NCI-H748 treated with DMSO at 0.1 percent for 48 hours (cell line): ENCODE data around the gene SMG6.
"Not testable (repeated sequence)": the region's sequence is repeated elsewhere in the genome, so short reads cannot be mapped to it uniquely, and the experiment has no call there.

Source experiments
- DNase-seq: peaks from one replicate; lab custom pipeline; 2025; lab: John Stamatoyannopoulos, UW

The SMG6 gene

DNA sequence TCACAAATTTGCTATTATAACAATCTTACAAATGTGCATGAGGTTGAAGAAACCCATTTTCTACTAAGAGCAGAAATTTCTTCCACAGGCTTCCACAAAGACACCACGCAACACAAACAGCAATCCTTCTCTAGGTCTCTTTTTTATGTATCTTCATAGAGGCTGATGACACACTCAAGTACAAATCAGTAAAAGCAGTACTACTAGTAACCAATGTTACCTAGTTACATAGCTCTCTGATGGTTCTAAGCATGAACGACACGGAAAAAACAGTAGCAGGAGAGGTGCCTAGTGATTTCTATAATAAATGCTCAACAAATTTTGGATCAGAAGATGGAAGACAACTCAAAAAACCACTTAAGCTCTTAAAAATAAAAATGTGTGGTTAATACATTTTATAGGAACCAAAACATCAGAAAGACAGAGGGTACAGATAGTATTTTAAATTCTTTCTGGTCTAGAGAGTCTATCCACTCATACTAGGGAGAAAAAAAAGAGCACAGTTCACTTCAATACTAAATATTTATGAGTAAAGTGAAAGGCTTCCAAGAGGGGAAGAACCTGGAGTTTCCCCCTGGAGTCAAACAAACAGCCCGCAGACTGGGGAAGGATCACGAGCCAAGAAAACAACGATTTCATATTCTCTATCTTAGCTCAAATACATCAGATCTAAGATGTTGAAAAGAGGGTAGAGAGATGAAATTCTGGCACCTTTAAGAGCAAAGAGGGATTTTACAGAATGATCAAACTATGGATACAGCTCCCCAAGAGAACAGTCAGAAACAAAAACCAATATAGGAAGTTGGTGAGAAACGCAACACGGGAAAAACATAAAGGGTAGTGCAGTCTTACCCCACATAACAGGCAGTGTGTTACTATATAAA is 40.2 kb downstream of the SMG6 start:
- DNase-seq = no peak

DNA sequence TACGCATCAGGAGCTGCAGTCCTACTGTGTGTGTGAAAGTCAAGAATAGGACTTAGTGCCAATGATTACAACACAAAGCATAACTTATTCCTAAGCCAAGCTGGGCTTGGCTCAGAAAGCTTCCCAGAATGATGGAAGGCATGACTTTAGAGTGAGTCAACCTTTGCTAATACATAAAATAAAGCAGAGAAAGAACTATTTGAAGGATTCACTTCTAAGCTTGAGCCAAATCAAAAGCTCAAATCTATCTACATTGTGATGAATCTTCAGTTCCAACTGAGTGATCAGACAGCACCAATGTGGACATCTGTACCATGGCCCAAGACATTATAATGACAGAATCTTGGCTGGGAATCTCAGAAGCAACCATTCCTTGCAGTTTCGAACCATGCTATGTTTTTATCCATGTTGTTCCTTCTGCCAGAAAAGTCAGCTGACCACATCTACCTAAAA is 41.4 kb downstream of the SMG6 start:
- DNase-seq = no peak

DNA sequence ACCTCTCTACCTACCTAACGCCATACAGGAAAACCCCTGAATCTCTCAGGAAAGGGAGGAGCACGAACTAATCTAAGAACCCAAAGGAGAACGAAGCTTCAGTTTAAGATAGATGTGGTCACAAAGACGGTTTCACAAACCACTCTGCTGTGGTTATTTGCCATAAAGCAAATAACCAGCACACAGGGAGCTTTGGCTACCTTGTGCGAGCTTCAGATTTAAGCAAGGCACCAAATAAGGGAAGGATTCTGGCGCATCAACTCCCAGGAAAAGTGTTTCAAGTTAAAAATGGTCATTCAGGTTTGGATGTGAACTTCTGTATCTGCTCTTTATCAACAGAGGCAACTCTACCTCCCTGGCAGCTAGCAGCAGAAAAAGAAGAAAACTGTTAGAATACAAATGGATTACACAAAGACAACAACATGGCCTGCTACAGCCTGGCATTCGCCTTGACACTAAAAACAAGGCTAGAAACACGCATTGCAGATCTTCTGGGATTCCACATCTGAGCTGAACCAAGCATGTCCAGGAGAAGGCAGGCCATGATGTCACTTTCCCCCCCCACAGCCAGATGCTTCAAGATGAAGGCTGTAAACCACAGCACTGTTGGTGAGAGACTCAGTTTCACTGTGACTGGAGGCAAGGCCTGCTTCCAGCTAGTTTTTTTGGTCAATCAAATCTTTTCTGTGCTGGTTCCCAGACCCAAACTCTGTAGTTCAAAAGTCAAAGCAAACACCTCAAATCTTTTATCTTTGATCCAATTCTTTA is 43.6 kb downstream of the SMG6 start:
- no peak for DNase-seq

DNA sequence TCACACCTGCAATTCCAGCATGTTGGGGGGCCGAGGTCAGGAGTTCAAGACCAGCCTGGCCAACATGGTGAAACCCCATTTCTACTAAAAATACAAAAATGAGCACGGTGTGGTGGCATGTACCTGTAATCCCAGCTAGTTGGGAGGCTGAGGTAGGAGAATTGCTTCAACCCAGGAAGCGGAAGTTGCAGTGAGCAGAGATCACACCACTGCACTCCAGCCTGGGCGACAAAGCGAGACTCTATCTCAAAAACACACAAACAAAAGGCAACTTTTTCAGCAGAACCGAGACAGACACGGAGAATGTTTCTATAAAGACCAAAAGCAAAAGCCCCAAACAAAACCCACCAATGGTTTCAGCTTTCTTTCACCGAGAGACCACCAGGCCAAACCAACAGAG is 44.8 kb downstream of the SMG6 start:
- DNase-seq = not testable (repeated sequence)

DNA sequence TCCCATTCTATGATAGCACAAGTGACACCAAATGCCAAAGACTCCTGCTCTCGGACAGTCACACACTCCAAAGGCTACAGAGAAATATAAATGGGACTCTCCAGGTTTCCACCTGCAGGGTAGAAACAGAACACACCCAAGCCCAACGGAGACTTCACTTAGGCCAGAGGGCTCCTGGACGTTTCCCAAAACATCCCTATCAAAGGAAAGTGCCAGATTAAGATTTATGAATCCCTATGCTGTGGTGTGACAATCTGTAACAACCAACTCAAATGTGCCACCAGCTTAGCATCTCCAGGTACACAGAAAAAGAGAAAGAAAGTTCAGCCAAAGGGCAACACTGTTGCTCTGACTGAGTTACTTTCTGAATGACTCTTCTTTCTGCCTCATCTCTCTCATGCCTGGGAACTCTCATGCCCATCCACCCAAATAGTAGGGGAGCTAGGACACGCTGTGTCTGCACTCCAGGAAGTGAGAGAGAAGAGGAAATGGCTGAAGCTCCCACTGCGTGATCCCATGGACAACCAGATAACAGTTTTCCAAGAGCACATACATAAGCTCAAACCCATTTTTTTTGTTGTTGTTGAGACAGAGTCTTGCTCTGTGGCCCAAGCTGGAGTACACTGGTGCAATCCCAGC is 49.7 kb downstream of the SMG6 start:
- DNase-seq = no peak

DNA sequence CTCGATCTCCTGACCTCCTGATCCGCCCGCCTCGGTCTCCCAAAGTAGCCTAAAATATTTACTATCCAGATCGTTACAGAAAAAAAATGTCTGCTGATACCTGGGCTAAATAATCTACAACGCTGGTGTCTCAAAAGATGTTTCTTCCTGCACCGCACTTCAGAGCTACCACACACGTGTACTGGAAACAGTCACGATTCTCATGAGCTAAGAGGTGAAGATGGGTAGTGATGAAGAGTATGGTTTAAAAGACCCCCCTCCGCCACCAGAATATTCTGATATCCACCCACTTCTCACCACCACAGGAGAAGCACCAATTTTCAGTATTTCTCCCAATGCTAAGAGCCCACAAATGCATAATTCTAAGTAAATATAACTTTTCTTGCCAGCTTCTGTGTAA is 50.2 kb downstream of the SMG6 start:
- DNase-seq = no peak

DNA sequence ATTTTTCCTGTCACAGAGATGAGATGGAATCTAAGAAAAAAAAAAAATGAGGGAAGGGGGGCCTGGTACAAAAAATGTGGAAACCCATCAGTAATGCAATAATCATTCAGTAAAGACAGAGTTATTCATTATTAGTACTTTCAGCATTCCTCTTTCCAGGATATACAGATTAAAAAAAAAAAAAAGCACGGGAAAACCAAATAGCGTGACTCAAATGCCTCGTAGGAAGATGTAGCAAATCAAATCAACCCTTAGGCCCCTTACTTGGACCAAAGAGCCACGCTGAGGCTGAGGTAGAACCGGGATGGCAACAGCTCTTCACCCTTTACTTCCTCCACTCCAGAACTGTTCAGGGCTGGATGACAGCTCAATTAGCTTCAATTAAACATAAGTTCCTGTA is 52.5 kb downstream of the SMG6 start:
- no peak for DNase-seq

DNA sequence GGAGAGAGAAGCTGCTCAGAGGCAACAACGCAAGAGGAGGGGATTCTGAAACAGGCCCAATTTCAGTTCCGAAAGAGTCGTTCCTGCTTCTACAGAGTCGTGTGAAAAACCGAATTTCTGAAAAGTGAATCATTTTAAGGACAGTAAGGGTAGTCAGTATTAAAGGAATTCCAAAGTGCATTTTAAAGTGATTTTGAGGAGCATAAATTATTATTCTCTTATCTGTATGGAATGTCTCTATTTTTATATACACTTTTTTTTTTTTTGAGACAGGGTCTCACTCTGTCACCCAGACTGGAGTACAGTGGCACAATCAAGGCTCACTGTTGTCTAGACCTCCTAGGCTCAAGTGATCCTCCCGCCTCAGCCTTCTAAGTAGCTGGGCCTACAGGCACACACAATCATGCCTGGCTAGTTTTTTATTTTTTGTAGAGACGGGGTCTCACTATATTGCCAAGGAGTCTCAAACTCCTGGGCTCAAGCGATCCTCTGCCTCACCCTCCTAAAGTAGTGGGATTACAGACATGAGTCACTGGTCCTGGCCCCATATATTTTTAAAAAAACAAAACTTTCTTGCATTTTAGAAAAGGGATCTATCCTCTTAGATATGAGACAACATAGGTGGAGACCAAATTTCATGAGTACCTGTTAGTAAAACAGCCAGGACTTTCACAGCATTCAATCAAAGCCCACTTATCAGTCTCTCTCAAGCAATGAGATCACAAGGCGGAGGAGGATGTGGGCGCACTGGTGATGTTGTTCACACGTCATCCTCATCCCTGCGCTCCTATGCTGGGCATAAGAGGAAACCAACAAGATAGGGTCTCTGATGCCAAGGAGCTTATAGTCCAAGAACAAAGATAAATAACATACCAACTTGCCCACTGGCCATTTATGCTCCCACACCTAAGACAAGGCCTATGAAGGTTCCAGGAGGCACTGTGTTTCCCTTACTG is 53.2 kb downstream of the SMG6 start:
- DNase-seq = no peak

DNA sequence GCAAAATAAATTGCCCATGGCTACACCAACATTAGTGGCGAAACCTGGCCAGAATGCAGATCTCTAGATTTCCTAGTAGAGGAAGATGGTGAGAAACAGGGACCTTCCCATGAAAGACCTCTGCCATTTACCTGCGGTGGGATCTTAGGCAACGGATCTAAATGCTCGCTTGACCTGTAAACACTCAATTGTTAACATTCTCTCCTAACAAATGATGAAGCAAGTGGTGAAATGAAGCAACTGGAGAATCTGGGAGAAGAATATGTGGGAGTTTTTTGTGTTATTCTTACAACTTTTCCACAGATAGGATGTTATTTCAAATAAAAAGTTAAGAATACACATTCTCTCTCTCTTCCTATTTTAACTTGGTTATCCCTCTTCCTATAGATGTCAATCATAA is 56.6 kb downstream of the SMG6 start:
- no peak for DNase-seq

DNA sequence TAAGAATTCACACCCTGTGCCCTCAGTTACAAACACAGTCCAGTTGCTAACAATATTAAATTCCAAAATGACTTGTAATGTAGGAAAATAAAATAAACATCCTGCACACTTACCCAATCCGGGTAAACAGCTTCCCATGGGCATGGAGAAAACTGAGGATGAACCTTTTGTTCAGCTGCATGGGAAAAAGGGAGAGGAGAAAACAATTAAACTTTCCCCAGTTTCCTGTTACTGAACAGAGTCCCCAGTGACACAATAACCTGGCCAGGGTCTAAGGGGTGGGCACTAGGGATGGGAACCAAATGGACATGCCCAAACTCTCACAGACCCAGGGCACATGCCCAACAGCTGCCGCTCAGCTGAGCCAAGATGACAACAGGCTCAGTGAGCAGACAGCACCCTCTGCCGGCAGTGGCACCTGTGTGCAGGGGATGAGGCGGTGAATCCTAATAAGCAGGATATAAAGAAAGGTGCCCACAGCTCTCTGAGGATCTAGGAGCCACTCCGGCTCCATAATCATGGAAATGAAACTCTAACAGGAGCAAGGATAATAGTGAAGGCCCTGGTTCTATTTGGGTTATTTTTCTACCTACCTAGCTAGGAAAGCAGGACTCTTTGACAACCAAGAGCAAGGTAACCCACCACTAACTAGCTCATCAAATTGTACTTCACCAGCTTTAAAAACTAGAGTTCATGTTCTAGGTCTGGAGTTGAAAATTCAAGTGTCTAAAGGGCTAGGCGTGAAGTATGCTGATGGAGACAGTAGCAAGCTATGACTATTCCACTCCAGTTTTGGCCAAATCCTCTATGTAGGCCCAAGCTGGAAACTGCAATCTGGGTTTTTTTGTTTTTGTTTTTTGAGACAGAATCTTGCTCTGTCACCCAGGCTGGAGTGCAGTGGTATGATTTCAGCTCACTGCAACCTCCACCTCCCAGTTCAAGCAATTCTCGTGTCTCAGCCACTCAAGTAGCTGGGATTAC is 58.8 kb downstream of the SMG6 start:
- peak; percentile 74 for DNase-seq

DNA sequence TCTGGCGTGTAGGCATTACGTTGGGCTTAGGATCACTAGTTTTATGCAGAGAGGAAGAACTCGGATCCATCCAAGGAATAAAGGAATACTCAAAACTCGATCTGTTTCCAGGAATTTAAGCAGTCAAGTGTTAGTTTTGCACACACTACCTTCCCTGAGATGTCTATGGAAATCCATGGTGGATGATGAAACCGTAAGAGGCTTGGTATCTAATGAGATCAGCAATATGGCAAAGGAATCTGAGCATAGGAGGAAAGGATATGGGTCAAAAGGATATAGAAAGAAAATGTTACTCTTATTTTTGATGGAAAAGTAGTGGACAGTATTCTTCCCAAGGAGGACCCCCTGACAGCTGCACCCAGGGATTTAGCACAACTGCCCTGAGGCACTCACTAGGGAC is 59.6 kb downstream of the SMG6 start:
- DNase-seq = no peak

DNA sequence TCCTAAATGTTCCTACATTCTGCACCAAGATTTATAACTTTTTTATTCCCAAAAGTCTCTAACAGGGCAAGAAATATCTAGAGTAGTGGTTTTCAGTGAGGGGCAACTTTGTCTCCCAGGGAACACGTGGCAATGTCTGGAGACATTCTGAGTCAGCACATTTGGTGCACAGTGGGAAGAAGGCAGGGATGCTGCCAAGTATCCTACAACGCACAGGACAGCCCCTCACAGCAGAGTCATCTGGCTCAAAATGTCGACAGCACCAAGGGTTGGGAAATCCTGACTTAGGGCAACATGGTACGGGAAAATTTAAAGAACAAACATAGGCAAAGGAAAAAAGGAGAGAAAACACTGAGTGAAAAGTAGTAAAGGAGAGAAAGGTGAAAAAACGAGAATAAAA is 61.8 kb downstream of the SMG6 start:
- DNase-seq = no peak

DNA sequence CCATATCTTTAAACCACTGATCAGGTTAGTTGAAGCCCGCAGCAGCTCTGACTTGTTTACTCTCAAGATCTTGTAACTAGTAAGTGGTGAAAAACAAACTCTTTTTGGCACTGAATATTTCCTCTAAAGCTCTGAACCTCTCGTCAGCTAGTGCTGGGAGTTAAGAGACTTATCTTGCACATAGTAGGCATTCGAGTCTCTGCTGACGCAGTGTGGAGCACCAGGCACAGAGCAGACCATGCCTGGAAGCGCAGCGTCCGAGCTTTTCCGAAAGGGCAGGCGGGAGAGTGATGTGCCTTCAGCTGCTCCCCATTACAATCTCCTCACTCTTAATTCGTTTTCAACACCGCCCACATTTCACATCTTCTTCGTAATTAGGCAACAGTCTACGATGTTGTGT is 63.0 kb downstream of the SMG6 start:
- DNase-seq = no peak

DNA sequence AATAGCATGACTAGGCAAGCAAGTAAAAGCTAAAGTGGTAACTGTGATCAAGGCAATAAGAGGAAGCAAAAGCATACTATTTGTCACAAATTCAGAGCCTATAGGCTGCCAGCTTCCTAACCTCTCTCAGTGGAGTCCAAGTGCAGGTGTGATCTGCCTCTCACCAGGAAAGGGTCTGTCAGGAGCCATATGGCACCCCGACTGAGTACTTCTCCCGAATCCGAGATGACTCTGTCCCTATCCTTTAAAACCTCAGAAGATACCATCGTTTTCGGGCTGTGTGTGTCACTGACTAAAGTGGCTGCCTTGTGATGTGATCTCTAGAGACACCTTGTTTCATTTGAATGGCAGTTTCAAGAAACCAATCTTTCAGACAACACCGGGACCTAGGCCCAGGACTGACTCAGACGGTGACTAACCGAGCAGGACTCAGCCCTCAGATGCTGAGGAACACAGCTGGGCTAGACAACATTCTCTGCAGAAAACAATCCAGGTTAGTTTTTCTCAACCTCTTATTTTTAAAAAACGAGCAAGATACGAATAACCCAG is 63.6 kb downstream of the SMG6 start:
- DNase-seq = no peak

DNA sequence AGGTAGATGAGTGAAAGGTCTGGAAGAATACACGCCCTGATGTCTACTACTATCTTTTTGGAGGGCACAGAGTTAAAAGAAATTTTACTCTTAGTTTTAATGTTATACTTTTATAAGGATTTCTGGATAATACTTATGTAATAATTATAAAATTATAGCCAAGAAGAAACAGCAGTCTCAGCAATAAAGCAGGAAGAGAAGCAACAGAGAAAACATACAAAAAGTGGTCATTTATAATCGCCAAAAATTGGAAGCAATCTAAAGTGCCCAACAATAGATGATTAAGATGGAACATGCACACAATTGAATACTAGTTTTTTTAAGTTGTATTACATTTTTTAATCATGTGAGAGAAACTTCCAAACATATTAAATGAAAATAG is 64.4 kb downstream of the SMG6 start:
- no peak for DNase-seq

DNA sequence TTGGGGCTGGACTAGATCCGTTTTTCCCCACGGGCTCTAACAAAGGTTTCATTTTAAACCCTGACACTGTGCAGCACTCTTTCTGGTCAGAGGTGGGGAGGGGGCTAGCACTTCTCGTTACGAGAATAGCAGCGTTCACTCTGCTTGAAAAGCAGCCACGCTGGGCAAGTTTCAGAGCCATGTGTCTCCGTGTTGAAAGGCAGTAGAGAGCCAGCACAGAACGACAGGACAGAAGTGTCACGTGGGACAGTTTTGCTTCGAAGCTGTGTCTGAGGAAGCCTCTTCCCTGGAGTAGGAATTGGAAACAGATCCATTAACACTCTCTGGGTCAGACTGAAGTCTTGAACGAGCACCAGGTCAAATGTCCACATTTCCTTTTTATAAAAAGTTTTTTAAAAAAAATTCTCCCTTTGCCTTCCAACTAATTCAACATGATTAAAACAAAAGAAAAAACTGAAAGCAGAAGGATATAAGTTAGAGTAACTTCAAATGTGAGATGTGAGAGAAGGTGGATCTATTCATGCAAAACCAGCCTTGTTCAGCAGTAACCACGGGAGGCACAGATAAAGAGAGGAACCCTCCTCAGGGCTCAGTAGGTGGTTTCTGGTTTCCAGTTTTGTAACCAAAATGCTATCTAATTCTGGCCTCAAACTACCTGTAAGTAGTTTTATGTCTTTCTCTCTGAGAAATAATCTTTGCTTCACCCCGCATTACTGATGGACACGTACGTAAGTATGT is 65.0 kb downstream of the SMG6 start:
- DNase-seq = no peak

DNA sequence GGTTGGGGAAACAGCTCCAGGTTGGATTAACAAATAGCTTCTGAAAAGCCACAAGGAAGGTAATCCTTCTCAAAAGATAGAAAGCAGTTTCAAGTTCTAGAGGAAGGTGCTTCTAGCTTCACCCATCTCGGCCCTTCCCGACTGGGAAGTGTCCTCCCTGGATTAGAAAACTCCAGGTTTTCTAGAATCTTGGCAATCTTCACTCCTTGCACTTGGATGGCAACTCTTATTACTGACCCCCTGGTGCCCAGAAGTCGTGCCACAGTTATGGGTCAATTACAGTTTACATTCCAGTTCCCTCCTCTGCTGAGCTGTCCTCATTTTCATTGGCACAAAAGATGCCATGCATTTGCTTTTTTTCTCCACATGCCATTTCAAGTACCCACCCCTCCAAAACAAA is 65.6 kb downstream of the SMG6 start:
- no peak for DNase-seq

DNA sequence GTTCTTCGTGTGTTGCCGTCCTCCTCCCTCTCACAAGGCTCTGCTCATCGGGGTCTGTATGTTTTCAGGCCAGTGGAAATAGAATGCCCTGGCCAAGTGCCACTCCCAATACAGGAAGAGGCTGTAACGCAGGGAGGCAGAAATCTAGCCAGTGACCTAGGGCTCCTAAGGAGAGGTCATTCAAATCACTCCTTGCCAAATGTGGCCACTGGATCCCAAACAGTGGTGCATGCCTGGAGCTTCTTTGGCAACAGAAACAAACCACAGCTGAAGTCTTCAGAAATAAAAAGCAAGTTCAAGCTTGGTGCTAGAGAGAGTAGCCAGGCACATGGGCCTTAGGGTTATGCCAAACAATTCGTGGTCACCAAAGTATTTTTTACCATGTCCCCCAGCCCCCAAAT is 66.1 kb downstream of the SMG6 start:
- DNase-seq = no peak

DNA sequence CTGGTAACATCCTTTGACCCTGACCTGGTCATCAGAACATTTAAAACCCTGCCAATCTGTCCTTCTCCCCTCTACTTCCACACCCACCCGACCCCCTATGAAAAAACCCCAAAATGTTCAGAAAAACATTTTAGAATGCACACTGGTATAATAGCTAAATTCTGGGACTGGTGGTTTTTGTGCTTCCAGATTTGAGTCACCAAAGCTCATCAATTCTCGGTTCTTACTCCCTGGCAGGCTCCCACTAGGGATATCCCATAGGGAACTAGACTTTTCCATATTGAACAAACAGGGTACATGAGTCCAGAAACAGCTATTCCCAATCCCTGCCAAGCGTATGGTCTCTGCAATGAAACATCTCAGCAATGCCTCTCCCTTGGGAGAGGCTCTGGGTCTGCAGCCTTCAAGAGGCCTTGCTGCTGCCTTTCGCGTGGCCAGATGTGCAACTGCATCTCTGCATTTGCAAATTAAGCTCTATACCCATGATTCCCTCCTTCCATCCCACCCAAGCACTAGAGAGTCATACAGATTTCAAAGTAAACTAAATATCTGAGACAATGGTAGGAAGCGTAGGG is 67.7 kb downstream of the SMG6 start:
- no peak for DNase-seq
